H9 (cell line): ENCODE data around the gene KRTAP23-1. TPM values are rescaled to one million over a fixed set of nuclear protein-coding genes. Genes with fewer than 3 reads are reported as not detected.

Experiments used
- DNase-seq: peaks from one replicate; pipeline ENCODE4 v3.0.0-alpha.2; 2017
- H2AFZ ChIP-seq: one replicate; pipeline ENCODE4 v1.6.1; 2013; ENCODE audit warnings: mild to moderate bottlenecking, low read length, control low read depth, moderate library complexity
- H2AK5ac ChIP-seq: 2 replicates; pipeline ENCODE4 v1.6.1; 2013; ENCODE audit warnings: low read length, control low read depth, mixed read lengths; ENCODE audit not compliant: insufficient read length
- H2BK120ac ChIP-seq: one replicate; pipeline ENCODE4 v1.6.1; 2013; ENCODE audit warnings: low read depth, mild to moderate bottlenecking, low read length, control low read depth, inconsistent platforms; ENCODE audit not compliant: poor library complexity, severe bottlenecking
- H2BK12ac ChIP-seq: 2 replicates; pipeline ENCODE4 v1.6.1; 2013; ENCODE audit warnings: low read length, control low read depth, mixed read lengths, low read depth; ENCODE audit not compliant: insufficient read length
- H2BK15ac ChIP-seq: 2 replicates; pipeline ENCODE4 v1.6.1; 2013; ENCODE audit warnings: low read depth, low read length, control low read depth
- H2BK20ac ChIP-seq: one replicate; pipeline ENCODE4 v1.6.1; 2013; ENCODE audit warnings: low read depth, mild to moderate bottlenecking, low read length, control low read depth, inconsistent platforms; ENCODE audit not compliant: poor library complexity, severe bottlenecking
- H2BK5ac ChIP-seq: 2 replicates; pipeline ENCODE4 v1.6.1; 2013; ENCODE audit warnings: low read length, control low read depth, mixed read lengths; ENCODE audit not compliant: insufficient read length
- H3K14ac ChIP-seq: 2 replicates; pipeline ENCODE4 v1.6.1; 2013; ENCODE audit warnings: low read length, control low read depth; ENCODE audit not compliant: insufficient read depth
- H3K18ac ChIP-seq: 2 replicates; pipeline ENCODE4 v1.6.1; 2013; ENCODE audit warnings: low read depth, mild to moderate bottlenecking, mixed read lengths, low read length, control low read depth; ENCODE audit not compliant: insufficient read length
- H3K23ac ChIP-seq: 2 replicates; pipeline ENCODE4 v1.6.1; 2013; ENCODE audit warnings: low read length, control low read depth, mixed read lengths, low read depth; ENCODE audit not compliant: insufficient read length
- H3K23me2 ChIP-seq: 2 replicates; pipeline ENCODE4 v1.6.1; 2013; ENCODE audit warnings: low read depth, mild to moderate bottlenecking, mixed read lengths, low read length, control low read depth; ENCODE audit not compliant: insufficient read length, poor library complexity, severe bottlenecking
- H3K27ac ChIP-seq: 2 replicates; pipeline ENCODE4 v1.5.1; 2013; ENCODE audit warnings: low read length, control low read depth, mixed read lengths, low read depth; ENCODE audit not compliant: insufficient read length
- H3K27me3 ChIP-seq: 2 replicates; pipeline ENCODE4 v1.6.1; 2013; ENCODE audit warnings: low read length, control low read depth, inconsistent platforms; ENCODE audit not compliant: insufficient read depth
- H3K4ac ChIP-seq: 2 replicates; pipeline ENCODE4 v1.6.1; 2013; ENCODE audit warnings: low read depth, mild to moderate bottlenecking, control low read depth, inconsistent platforms, low read length, moderate library complexity
- H3K4me1 ChIP-seq: 2 replicates; pipeline ENCODE4 v1.6.1; 2013; ENCODE audit warnings: low read length, control low read depth, inconsistent platforms; ENCODE audit not compliant: insufficient read depth
- H3K4me2 ChIP-seq: 2 replicates; pipeline ENCODE4 v1.6.1; 2013; ENCODE audit warnings: low read length, control low read depth, mixed read lengths; ENCODE audit not compliant: insufficient read length, insufficient read depth
- H3K56ac ChIP-seq: 2 replicates; pipeline ENCODE4 v1.6.1; 2013; ENCODE audit warnings: low read depth, mild to moderate bottlenecking, mixed read lengths, low read length, control low read depth; ENCODE audit not compliant: insufficient read length
- H3K79me1 ChIP-seq: 2 replicates; pipeline ENCODE4 v1.6.1; 2013; ENCODE audit warnings: low read depth, mild to moderate bottlenecking, moderate library complexity, low read length, control low read depth, inconsistent platforms; ENCODE audit not compliant: insufficient read depth, poor library complexity, severe bottlenecking
- H3K79me2 ChIP-seq: 2 replicates; pipeline ENCODE4 v1.6.1; 2013; ENCODE audit warnings: low read length, control low read depth, inconsistent platforms; ENCODE audit not compliant: insufficient read depth
- H3K9ac ChIP-seq: 2 replicates; pipeline ENCODE4 v1.6.1; 2013; ENCODE audit warnings: low read length, control low read depth, mixed read lengths; ENCODE audit not compliant: insufficient read length; ENCODE audit errors: extremely low read depth
- H3K9me3 ChIP-seq: one replicate; pipeline ENCODE4 v1.6.1; 2013; ENCODE audit warnings: low read depth, low read length, inconsistent platforms; ENCODE audit not compliant: control insufficient read depth
- H3T11ph ChIP-seq: one replicate; pipeline ENCODE4 v1.6.1; 2013; ENCODE audit warnings: mild to moderate bottlenecking, low read length, control low read depth, inconsistent platforms
- H4K20me1 ChIP-seq: one replicate; pipeline ENCODE4 v1.6.1; 2013; ENCODE audit not compliant: control insufficient read depth, insufficient read length, insufficient read depth
- H4K5ac ChIP-seq: 2 replicates; pipeline ENCODE4 v1.6.1; 2013; ENCODE audit warnings: low read depth, mild to moderate bottlenecking, mixed read lengths, low read length, control low read depth; ENCODE audit not compliant: insufficient read length
- H4K8ac ChIP-seq: replicated peaks from 2 replicates; pipeline ENCODE4 v1.6.1; 2013; ENCODE audit warnings: low read length, control low read depth, mixed read lengths, low read depth; ENCODE audit not compliant: insufficient read length
- H4K91ac ChIP-seq: 2 replicates; pipeline ENCODE4 v1.6.1; 2013; ENCODE audit warnings: low read depth, mild to moderate bottlenecking, moderate library complexity, mixed read lengths, low read length, control low read depth; ENCODE audit not compliant: insufficient read length
- H3K27ac Mint-ChIP-seq, 3 experiments: 2 replicates in 2 of 3; 3 replicates in 1 of 3; pipeline ENCODE4 v1.8.0; 2020 to 2021; ENCODE audit warnings: mixed read lengths in 3 of 3, mild to moderate bottlenecking in 1 of 3, moderate library complexity in 1 of 3
- H3K27me3 Mint-ChIP-seq: 2 replicates; pipeline ENCODE4 v1.8.0; 2021; ENCODE audit warnings: low read depth, mild to moderate bottlenecking, moderate library complexity, mixed read lengths
- H3K36me3 Mint-ChIP-seq, 3 experiments: 2 replicates in 2 of 3; 3 replicates in 1 of 3; pipeline ENCODE4 v1.8.0; 2020 to 2021; ENCODE audit warnings: low read depth in 3 of 3, mixed read lengths in 3 of 3; ENCODE audit not compliant: insufficient read depth in 1 of 3
- H3K4me1 Mint-ChIP-seq, 2 experiments: 2 replicates each; pipeline ENCODE4 v1.8.0; 2020; ENCODE audit warnings: mixed read lengths in 2 of 2
- H3K4me3 Mint-ChIP-seq, 2 experiments: 2 replicates in 1 of 2; 3 replicates in 1 of 2; pipeline ENCODE4 v1.8.0; 2020 to 2021; ENCODE audit warnings: mild to moderate bottlenecking in 2 of 2, mixed read lengths in 2 of 2, moderate library complexity in 1 of 2
- H3K9me3 Mint-ChIP-seq, 2 experiments: 2 replicates in 1 of 2; 3 replicates in 1 of 2; pipeline ENCODE4 v1.8.0; 2020; ENCODE audit warnings: mild to moderate bottlenecking in 2 of 2, mixed read lengths in 2 of 2, moderate library complexity in 1 of 2
- WGBS: extraction: QIAGEN DNeasy Blood & Tissue Kit; methylation state at CpG from one replicate; pipeline ENCODE4 v1.1.7; 2013; ENCODE audit warnings: missing lambda C conversion rate, low lambda C conversion rate, mixed read lengths; ENCODE audit not compliant: insufficient read length; ENCODE audit errors: extremely low coverage; 5-methylcytosine and 5-hydroxymethylcytosine counted together
- total RNA-seq: library from RNA; stranded (reverse); gene quantifications from 2 replicates; pipeline ENCODE4 v1.2.1, GENCODE V29; 2021
- TF ChIP-seq, protein P1 (sequence below): fragments of 200-600 bp; sonication (generic); conservative IDR thresholded peaks from 3 replicates; pipeline ENCODE4 v1.8.0; 2021; ENCODE audit warnings: antibody characterized with exemption, mild to moderate bottlenecking

The KRTAP23-1 gene
- total RNA-seq, 1 experiment from 2014 or later = not detected

- H3K4ac ChIP-seq = no peak overlapping the region
- Mint-ChIP-seq H3K9me3 (peaks cover 8 to 15% of the 10 kb centered on the region in 2 experiments; a peak in 4 of 5 replicates), H3K27me3 (no peaks in the 10 kb centered on the region), H3K4me3 (no peak overlapping the region), H3K27ac (no peak overlapping the region), H3K36me3 (peaks cover 0 to 7% (median 0%) of the 10 kb centered on the region in 3 experiments; a peak in 1 of 7 replicates), H3K4me1 (peaks cover 11 to 17% of the 10 kb centered on the region in 2 experiments)
- TF ChIP-seq, protein P1, sequence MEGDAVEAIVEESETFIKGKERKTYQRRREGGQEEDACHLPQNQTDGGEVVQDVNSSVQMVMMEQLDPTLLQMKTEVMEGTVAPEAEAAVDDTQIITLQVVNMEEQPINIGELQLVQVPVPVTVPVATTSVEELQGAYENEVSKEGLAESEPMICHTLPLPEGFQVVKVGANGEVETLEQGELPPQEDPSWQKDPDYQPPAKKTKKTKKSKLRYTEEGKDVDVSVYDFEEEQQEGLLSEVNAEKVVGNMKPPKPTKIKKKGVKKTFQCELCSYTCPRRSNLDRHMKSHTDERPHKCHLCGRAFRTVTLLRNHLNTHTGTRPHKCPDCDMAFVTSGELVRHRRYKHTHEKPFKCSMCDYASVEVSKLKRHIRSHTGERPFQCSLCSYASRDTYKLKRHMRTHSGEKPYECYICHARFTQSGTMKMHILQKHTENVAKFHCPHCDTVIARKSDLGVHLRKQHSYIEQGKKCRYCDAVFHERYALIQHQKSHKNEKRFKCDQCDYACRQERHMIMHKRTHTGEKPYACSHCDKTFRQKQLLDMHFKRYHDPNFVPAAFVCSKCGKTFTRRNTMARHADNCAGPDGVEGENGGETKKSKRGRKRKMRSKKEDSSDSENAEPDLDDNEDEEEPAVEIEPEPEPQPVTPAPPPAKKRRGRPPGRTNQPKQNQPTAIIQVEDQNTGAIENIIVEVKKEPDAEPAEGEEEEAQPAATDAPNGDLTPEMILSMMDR = peak; percentile 55
- H2BK5ac ChIP-seq = no peak overlapping the region
- no peak overlapping the region for H2BK20ac ChIP-seq
- H3K79me2 ChIP-seq = no peaks in the 10 kb centered on the region
- no peak overlapping the region for H2BK12ac ChIP-seq
- H3K23me2 ChIP-seq = no peaks in the 10 kb centered on the region
- no peak for DNase-seq
- no peaks in the 10 kb centered on the region for H3K79me1 ChIP-seq
- H2AK5ac ChIP-seq = no peak overlapping the region
- no peak overlapping the region for H3T11ph ChIP-seq
- no peak overlapping the region for H2BK15ac ChIP-seq
- H4K20me1 ChIP-seq = no peaks in the 10 kb centered on the region
- no peak overlapping the region for H4K8ac ChIP-seq
- H2AFZ ChIP-seq = no peak overlapping the region
- H2BK120ac ChIP-seq = no peak overlapping the region
- no peaks in the 10 kb centered on the region for H3K27me3 ChIP-seq
- H3K4me1 ChIP-seq = peaks cover under 1% of the 10 kb centered on the region; the same call in 1 of the 2 replicates
- no peaks in the 10 kb centered on the region for H3K9me3 ChIP-seq
- H4K5ac ChIP-seq = no peak overlapping the region
- H3K56ac ChIP-seq = no peak overlapping the region
- H3K9ac ChIP-seq = no peak overlapping the region
- H3K18ac ChIP-seq = no peak overlapping the region
- no peak overlapping the region for H3K23ac ChIP-seq
- H3K27ac ChIP-seq = no peak overlapping the region
- no peak overlapping the region for H4K91ac ChIP-seq
- WGBS = no CpG with 5 or more reads among the region's 2 CpGs
- no peak overlapping the region for H3K4me2 ChIP-seq
- no peak overlapping the region for H3K14ac ChIP-seq
Observed at GRCh38 chr21:30345014-30345413, 3.4 kb downstream of the KRTAP23-1 start.
